ENCODE data around the gene POM121C. TPM values are rescaled to one million over a fixed set of nuclear protein-coding genes. Genes with fewer than 3 reads are reported as not detected.
"Not testable (repeated sequence)": the region's sequence is repeated elsewhere in the genome, so short reads cannot be mapped to it uniquely, and the experiment has no call there.

The POM121C gene
- polyA plus RNA-seq, 1 donor = 34.1 TPM

DNA sequence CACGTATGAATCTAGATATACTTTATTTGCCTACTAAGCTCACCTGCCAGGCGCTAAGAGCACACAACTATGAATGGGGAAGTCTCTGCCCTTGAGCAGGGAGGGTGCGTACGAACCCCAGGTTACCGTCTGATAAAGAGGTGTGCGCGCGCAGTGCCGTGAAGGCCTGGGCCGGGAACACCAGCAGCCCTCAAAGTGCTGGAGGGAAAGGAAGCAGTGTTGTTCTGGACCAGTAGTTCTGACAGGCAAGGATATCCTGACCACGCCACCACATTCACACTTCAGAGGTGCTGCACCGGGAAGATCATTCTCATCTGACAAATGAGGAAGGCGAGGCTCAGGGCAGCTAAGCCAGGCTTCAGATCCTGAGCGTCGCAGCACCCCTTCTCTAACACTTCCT is 62.6 kb downstream of the POM121C start:
- not testable (repeated sequence) for DNase-seq (ENCODE audit: low read depth)

DNA sequence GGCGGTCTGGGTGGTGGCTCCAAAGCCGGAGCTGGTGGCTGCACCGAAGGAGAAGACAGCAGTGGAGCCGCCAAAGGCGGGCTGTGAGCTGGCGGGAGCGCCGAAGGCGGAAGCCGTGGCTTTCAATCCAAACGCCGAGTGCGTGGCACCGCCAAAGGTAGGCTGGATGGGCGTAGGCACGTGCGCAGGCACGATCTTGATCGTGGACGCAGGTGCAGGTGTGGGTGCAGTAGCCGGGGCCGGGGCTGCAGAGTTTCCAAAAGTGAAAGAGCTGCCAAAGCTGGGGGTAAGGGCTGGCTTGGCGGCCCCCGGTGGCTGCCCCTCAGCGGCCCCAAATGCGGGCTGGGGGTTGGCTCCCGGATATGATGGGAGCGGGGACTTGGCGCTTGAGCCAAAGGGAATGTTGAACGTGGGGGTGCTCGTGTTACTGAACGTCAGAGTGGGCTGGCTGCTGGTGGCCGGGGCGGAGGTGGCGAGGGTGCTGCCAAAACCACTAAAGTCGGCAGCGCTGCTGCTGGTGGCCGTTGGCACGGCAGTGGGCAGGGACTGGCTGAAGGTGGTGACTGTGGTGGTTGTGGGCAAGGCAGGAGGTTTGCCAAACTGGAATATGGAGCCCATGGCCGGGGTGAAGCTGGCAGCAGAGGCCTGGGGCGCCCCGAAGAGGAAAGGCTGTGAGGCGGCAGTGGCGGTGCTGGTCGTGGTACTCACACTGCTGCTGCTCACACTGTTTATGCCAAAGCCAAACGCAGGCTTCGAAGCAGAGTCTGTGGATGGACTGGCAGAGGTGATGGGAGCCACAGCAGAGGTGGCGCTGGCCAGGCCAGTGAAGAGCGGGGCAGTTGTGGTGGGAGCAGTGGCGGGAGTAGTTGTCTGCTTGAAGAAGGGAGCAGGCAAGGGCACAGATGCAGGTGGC is 64.0 kb downstream of the POM121C start:
- not testable (repeated sequence) for DNase-seq (ENCODE audit: low read depth)

DNA sequence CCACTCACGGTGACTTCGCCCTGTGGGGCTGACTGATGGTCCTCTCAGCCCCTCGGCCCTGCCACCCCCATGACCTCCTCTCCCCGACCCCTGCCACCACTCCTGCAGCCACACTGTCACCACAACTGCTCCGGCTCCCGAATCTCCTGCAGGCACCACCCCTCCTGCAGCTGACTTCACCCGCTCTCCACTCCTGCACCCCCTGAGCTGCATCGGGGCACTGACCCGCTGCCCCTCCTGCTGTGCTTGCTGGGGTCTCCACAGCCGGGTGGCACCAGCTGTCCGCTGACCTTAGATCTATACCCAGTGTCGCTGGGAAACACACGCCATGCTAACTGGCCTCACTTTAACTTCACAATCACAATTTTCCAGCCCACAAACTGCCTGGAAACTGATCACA is 65.9 kb downstream of the POM121C start:
- DNase-seq (ENCODE audit: low read depth) = not testable (repeated sequence)

DNA sequence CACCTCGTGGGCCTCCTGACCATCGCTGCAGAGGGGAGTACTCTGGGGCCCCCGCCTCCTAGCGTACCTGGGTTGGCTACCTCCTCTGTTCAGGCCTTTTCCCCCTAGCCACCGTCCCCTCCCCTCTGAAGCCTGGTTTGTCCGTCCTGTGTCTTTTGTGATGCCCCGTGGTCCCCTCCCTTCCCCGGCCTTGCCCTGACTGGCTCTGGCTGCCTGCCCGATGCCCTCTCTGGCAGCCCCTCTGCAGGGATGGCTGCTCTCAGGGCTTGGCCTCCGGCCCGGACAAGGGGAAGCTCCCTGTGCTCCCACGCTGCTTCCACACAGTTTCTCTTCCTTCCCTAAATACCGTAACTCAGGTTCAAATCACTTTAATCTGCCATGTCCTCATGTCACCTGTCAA is 66.4 kb downstream of the POM121C start:
- DNase-seq (ENCODE audit: low read depth) = not testable (repeated sequence)

DNA sequence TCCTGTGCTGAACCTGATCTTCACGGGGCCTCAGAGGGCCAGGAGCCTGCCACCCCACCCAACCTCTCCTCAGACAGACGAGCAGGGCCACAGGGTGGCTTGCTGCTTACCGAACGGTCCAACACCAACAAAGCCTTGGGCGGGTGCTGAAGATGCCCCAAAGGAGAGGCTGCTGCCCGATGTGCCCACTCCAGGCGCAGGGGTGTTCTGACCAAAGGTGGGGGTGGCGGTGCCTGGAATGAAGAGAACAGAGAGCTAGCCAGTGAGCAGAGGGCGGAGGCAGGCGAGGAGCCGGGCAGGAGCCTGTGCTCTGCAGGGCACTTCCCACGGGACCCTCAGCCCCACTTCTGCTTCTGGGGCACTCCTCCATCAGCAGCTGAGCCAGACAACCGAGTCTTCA is 66.9 kb downstream of the POM121C start:
- DNase-seq (ENCODE audit: low read depth) = not testable (repeated sequence)

DNA sequence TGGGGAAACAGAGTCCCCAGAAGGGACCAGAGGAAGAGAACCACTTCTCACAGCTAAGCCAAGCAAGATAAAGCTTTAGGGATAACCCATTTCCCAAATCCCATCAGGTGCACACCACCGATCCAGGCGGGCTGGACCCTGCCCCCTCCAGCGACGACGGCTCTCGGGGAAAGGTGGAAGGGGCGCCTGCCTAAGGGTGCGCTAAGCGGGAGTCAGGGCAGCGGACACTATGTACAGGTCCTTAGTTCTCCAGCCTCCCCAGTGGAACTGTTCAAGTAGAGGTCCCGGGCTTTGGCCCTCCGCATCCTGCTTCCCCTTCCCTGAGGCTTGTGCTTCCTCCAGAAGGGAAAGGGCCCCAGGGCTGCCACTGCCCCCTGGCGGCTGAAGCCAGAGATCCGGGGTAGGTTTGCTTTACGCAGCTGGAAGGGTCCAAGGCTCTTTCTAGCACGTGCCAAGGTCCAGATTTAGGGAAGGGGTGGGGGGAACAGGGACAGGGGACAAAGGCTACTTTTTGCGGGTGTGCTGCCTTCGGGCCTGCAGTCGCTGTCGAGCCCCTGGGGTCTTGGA is 67.7 kb downstream of the POM121C start:
- not testable (repeated sequence) for DNase-seq (ENCODE audit: low read depth)

DNA sequence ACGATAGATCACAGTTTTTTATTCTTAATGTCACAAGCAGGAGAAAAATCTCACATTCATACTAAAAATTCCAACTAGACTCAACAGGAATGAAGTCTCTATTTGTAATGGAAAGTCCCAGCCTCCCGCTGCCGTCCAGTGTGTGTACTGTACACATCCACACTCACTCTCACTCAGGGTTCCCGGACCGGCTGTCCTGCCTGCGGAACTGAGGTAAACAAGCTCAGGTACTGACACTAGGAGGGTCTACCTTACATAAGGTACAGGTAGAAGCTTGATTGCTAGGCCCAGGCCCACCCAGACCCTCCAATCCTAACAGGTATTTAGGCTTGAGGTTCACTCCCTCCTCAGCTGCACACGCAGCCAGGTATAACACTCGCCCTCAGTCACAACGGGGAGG is 69.3 kb downstream of the POM121C start:
- not testable (repeated sequence) for DNase-seq (ENCODE audit: low read depth)

DNA sequence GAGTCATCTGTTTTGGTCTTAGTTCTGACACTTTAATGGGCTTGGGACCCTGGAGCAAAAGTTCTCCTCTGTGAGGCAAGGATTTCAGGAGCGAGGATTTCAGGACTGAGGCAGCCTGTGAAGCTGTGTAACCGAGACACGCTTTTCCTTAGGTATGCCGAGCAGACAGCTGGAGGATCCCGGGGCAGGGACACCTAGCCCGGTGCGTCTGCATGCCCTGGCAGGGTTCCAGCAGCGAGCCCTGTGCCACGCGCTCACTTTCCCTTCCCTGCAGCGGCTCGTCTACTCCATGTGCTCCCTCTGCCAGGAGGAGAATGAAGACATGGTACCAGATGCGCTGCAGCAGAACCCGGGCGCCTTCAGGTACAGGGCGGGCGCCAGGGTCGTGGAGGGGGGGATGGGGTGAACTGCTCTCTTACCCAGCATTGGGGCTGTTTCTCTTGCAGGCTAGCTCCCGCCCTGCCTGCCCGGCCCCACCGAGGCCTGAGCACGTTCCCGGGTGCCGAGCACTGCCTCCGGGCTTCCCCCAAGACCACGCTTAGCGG is 70.2 kb downstream of the POM121C start:
- DNase-seq (ENCODE audit: low read depth) = not testable (repeated sequence)

DNA sequence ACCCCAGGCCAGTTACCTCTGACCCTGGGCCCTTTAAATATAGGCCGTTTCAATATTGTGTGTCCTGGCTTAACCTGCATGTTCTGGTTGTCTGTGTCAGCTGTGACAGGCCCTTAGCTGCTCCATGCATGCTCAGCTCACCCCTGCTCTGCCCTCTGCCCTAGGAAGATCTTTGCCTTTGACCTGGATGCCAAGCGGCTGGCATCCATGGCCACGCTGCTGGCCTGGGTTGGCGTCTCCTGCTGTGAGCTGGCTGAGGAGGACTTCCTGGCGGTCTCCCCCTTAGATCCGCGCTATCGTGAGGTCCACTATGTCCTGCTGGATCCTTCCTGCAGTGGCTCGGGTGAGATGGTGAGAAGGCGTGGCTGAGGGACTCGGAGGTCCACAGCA is 70.7 kb downstream of the POM121C start:
- DNase-seq (ENCODE audit: low read depth) = not testable (repeated sequence)

DNA sequence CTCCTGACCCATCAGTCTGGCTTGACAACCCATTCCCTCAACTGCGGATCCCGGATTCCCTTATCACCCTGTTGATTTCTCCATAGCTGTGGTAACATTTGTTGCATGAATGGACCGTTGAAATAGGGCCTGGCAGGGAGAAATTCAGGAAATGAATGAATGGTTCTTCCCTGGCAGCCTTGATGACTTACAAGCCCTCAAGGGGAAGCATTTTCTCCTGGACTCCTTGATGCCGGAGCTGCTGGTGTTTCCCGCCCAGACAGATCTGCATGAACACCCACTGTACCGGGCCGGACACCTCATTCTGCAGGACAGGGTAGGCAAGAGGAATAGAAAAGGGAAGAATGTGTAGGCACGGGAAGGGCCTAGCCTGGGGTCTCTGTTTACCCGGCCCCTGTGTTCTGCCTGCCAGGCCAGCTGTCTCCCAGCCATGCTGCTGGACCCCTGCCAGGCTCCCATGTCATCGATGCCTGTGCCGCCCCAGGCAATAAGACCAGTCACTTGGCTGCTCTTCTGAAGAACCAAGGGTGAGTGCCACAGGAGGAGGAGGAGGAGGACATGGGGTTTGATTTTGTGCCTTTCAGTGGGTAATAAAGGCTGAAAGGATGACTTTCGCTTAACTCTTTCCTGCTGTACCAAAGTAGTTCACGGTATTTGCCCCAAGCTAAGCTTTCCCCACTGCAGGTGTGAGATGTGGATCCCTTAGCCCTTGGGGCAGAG is 71.2 kb downstream of the POM121C start:
- not testable (repeated sequence) for DNase-seq (ENCODE audit: low read depth)

DNA sequence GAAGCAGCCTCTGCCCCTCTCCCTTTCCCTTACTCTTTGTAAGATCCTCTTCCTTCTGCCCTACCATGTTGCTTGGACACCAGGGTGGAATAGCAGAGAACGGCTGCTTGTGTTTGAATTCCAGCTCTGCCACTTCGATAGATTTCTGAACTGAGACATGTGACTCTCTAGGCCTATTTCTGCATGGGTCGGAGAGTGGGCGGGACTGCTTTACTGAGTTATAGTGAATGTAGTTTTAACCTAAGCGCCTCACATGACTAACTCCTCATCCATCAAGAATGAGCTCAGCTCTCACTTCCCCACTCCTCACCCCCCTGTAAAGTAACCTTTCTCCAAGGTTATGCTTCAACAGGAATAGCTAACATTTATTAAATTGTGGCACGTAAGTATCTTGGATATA is 71.9 kb downstream of the POM121C start:
- DNase-seq (ENCODE audit: low read depth) = not testable (repeated sequence)

DNA sequence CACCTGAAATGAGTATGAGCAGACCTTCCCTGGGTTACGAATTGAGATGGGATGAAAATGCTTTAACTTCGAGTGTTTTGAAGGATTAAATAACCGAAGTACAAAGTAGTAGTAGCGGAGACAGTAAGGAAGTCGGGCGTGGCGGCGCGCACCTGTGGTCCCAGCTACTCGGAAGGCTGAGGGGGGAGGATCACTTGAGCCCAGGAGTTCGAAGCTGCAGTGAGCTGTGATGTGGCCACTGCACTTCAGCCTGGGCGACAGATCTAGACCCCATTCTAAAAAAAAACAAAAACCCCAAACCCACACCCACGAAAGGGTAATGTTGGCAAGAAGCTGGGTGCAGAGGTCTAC is 75.3 kb downstream of the POM121C start:
- DNase-seq (ENCODE audit: low read depth) = not testable (repeated sequence)

DNA sequence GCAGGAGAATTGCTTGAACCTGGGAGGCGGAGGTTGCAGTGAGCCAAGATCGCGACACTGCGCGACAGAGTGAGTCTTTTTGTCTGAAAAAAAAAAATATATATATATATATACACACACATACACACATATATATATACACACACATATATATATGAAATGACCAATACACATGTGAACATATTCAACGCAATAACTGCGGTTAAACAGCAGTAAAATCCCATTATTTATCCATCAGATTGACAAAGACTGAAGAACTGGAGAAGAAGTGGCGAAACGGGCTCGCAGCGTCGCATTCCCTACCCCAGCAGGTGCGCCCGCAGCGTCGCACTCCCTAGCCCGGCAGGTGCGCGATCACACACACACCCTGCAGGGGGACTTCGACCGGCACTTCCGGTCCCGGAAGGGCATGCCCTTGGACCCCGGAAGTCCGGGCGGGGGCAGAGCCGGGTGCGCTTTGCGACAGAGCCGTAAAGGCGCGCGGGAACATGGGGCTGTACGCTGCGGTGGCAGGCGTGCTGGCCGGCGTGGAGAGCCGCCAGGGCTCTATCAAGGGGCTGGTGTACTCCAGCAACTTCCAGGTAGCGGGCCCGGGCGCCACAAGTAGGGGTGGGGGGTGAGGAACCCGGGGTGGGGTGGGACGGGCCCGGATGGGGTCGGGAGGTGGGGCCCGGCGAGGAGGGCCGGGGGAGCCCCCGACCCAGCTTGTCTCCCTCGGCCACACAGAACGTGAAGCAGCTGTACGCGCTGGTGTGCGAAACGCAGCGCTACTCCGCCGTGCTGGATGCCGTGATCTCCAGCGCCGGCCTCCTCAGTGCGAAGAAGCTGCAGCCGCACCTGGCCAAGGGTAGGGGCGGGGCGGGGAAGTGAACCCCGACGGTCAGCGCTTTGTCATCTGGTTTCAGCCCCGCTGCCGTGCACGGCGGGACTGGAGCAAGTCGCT is 75.9 kb downstream of the POM121C start:
- DNase-seq (ENCODE audit: low read depth) = not testable (repeated sequence)

DNA sequence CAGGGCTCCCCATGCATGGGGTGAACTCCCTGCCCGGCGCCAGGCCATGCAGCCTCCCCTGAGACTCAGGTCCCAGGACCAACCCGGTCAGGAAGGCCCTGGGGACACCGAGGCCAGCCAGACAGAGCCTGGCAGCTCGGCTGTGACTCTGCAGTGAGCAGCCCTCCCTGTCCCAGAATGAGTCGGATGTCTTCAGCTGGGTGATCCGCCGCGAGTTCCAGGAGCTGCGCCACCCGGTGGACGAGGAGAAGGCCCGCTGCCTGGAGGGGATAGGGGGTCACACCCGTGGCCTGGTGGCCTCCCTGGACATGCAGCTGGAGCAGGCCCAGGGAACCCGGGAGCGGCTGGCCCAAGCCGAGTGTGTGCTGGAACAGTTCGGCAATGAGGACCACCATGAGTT is 81.4 kb downstream of the POM121C start:
- not testable (repeated sequence) for DNase-seq (ENCODE audit: low read depth)

DNA sequence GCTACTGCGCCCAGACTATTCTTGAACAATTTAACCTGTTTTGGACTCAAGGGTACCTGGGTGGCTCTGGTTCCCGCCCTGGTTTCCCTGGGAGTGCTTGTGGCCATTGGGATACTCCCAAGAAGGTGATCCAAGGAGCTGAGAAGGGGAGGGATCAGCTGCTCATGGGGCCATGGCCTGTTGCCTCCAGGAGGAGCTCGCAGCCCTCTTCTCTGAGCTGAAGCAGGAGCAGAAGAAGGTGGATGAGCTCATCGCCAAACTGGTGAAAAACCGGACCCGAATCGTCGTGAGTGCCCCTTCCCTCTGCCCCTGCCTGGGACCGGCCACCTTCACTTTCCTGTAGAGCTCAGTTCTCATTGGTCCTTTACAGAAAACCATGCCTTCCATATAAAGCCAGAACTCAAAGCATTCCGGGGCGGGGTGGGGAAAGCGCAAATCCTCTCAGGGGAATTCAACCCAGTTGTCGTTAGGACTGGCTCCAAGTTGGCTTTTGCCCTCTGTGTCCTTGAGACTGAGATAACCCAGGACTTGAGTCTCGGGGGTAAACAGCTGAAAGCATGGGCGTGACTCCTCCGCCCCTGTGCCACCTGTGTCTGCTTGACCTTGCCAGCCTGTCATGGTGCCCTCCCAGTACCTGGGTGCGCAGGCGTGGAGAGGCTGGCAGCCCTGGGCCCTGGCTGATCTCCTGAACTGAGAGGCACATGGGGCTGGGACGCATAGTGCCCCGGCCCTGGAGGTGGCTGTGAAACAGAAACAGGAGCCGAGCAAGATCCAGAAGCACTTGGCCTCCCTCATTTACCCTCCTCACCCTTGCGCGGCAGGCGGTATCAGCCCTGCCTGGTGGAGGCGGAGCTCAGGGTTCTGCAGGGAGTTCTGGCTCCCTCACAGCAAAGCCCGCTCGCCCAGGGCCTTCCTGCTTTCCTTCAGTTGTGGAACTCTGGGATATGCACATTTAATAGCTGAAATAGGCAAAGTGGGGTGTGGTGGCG is 82.3 kb downstream of the POM121C start:
- DNase-seq (ENCODE audit: low read depth) = not testable (repeated sequence)

DNA sequence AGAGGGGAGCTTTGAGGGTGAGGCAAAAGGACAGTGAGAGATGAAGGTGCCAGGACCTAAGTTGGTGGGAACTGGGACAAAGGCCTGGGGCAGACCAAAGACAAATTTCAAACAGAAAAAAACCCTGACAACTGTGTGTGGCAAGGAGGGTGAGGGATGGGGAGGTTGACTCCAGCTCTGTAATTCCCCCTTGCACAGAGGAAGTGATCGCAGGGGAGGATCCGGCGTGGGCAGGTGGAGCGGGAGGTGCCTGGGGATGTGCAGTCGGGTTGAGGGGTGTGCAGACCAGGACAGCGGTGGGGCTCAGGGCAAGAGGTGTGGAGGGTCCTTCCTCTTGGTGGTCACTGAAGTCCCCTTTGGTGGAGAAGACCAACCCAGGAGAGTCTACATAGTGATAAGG is 85.5 kb downstream of the POM121C start:
- not testable (repeated sequence) for DNase-seq (ENCODE audit: low read depth)

DNA sequence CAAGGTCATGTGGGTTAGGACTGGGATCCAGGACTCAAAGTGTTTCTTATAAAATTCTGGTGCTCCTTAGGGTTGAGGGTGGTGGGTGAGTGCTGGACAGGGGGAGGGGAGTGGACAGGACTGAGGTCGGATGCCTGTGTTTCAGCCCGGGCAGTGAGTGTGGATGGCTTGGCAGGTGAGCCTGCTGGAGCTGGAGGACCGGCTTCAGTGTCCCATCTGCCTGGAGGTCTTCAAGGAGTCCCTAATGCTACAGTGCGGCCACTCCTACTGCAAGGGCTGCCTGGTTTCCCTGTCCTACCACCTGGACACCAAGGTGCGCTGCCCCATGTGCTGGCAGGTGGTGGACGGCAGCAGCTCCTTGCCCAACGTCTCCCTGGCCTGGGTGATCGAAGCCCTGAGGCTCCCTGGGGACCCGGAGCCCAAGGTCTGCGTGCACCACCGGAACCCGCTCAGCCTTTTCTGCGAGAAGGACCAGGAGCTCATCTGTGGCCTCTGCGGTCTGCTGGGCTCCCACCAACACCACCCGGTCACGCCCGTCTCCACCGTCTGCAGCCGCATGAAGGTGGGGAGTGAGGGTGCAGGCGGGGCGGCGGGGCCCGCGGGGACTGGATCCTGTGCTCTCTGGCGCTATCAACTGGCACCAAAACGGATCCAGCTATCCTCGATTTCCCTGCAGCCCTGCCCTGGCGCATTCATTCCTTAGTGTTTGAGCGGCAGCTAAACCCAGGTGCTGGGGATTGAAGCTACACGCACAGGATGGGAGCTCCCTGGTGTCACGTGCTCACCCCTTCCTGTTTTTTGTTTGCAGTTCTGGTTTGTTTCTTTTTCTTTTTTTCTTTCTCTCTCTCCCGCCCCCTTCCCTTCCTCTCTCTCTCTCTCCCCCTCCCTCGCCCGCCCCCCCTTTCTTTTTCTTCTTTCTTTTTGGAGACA is 87.1 kb downstream of the POM121C start:
- not testable (repeated sequence) for DNase-seq (ENCODE audit: low read depth)

DNA sequence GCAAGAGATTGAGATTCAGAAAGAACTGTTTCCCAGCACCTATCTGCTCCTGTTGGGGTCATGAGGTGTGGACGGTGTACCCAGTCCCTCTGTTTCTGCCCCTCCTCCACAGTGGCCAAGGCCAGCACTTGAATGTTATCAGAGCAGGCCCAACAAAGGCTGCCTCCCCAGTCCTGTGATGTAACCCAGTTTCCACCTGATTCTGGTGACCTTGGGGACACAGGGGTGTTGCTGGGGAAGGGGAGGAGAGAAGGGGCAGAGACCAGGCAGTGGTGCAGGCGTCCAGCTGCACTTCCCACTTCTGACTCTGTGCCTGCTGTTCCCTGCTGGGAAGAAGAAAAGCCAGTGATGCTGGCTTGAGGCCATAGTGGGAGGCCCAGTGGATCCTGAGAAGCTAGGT is 88.2 kb downstream of the POM121C start:
- not testable (repeated sequence) for DNase-seq (ENCODE audit: low read depth)

DNA sequence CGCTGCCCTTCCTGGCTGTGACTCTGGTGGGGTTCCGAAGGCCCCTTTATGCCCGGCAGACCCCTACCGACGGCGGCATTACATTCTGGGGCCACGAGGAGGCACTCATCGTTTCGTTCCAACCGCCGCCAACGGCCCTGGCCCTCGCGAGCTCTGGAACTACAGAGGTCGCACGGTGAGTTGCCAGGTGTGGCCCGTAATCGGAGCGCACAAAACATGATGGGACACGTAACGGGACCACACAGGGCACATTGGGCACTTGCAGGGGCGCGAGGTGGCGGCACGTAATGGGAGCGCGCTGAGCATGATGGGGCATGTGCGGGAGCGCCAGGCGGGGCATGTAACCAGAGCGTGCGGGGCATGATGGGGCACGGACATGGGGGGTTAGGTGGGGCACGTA is 90.8 kb downstream of the POM121C start, which contains the start of gene TRIM73:
TSS of gene TRIM73 (plus strand) at position 301 of the 400 bp plus-strand sequence. CDS start 3,305 bp downstream, outside the sequence.
- not testable (repeated sequence) for DNase-seq (ENCODE audit: low read depth)
